Panc1 (cell line): ENCODE results near the gene DLK2. TPM values are rescaled to one million over a fixed set of nuclear protein-coding genes. Genes with fewer than 3 reads are reported as not detected.

Experiments
- ATAC-seq: fragments of 200-7000 bp; cut with Tn5 transposase; 2 replicates; pipeline ENCODE4 v1.9.1; 2020; ENCODE audit warnings: mild to moderate bottlenecking, moderate library complexity
- BruUV-seq: library from RNA; stranded (reverse); fragments of 400-500 nt; replicated peaks from 2 replicates; lab custom pipeline; 2021; lab: Mats Ljungman, UMichigan
- CTCF ChIA-PET: fragments of 300-600 bp; sonication (Branson Sonifier 250); formaldehyde crosslinking; loops from one replicate; lab custom pipeline; 2022; ENCODE audit warnings: antibody characterized with exemption; lab: Charles Lee
- POLR2A ChIA-PET: fragments of 300-600 bp; sonication (Branson Sonifier 250); formaldehyde crosslinking; loops from one replicate; lab custom pipeline; 2022; ENCODE audit warnings: antibody characterized with exemption; lab: Charles Lee
- DNase-seq: peaks from one replicate; pipeline ENCODE4 v3.0.0-alpha.2; 2010; ENCODE audit warnings: low read depth, low spot score
- H3K27ac ChIP-seq: 2 replicates; pipeline ENCODE4 v1.5.1; 2011; ENCODE audit warnings: mild to moderate bottlenecking, low read length, inconsistent platforms
- H3K27me3 ChIP-seq: fragments of 200-500 bp; sonication (Bioruptor generic); 2 replicates; pipeline ENCODE4 v1.6.0; 2014; ENCODE audit warnings: low read length, inconsistent platforms; ENCODE audit not compliant: control insufficient read depth, insufficient read depth
- H3K36me3 ChIP-seq: fragments of 200-500 bp; sonication (Bioruptor generic); 2 replicates; pipeline ENCODE4 v1.5.1; 2014; ENCODE audit warnings: inconsistent platforms, mild to moderate bottlenecking, low read length, moderate library complexity; ENCODE audit not compliant: control insufficient read depth, insufficient read depth
- H3K4me1 ChIP-seq: 2 replicates; pipeline ENCODE4 v1.5.1; 2011; ENCODE audit warnings: inconsistent platforms, mild to moderate bottlenecking, low read length, moderate library complexity; ENCODE audit not compliant: control insufficient read depth, insufficient read depth
- H3K4me3 ChIP-seq, 2 experiments: 2 replicates each; pipeline ENCODE4 v1.5.1; 2011 to 2012; ENCODE audit warnings: low read depth in 2 of 2, low read length in 2 of 2, mild to moderate bottlenecking in 2 of 2, inconsistent platforms in 1 of 2, moderate library complexity in 1 of 2
- H3K9me3 ChIP-seq: fragments of 200-500 bp; sonication (Bioruptor generic); 2 replicates; pipeline ENCODE4 v1.5.1; 2014; ENCODE audit warnings: low read depth, mild to moderate bottlenecking, inconsistent platforms, low read length, moderate library complexity; ENCODE audit not compliant: control insufficient read depth, insufficient read depth
- POLR2AphosphoS5 ChIP-seq: IDR thresholded peaks from 2 replicates; pipeline ENCODE4 v1.6.1; 2012; ENCODE audit warnings: mild to moderate bottlenecking, low read depth, low read length, moderate library complexity
- SIN3A ChIP-seq: IDR thresholded peaks from 2 replicates; pipeline ENCODE4 v1.6.1; 2012; ENCODE audit warnings: low read depth, mild to moderate bottlenecking, low read length, moderate library complexity, borderline replicate concordance; ENCODE audit not compliant: insufficient read depth
- TCF7L2 ChIP-seq: IDR thresholded peaks from 2 replicates; pipeline ENCODE4 v1.6.1; 2011; ENCODE audit warnings: mild to moderate bottlenecking, low read depth, low read length, inconsistent platforms
- in situ Hi-C: cut with HindIII; loops from 2 replicates; pipeline ENCODE4 v1.10.0; 2016; ENCODE audit warnings: low sequenced_read_pairs, low pct_unique_long_range_greater_than_20kb
- intact Hi-C: fragments of 100-400 bp; cut with micrococcal nuclease; formaldehyde crosslinking; loops from one replicate; pipeline ENCODE4 v1.10.0; 2022; ENCODE audit not compliant: unreplicated experiment
- total RNA-seq: library from RNA; stranded (reverse); gene quantifications from one replicate; pipeline ENCODE4 v1.2.1, GENCODE V29; 2021; ENCODE audit not compliant: unreplicated experiment
- TF ChIP-seq, protein P1 (sequence below), 2 experiments: IDR thresholded peaks; 2 replicates each; pipeline ENCODE4 v1.6.1; 2011 to 2012; ENCODE audit warnings: low read depth in 2 of 2, control low read depth in 1 of 2, low read length in 1 of 2, mild to moderate bottlenecking in 1 of 2, moderate library complexity in 1 of 2; ENCODE audit not compliant: insufficient read depth in 1 of 2
- TF ChIP-seq, protein P2 (sequence below): fragments of 450-650 bp; IDR thresholded peaks from 2 replicates; pipeline ENCODE4 v1.5.1; 2017; ENCODE audit warnings: mild to moderate bottlenecking

DLK2 gene
- total RNA-seq, 1 experiment from 2014 or later: 19.1 TPM

DNA sequence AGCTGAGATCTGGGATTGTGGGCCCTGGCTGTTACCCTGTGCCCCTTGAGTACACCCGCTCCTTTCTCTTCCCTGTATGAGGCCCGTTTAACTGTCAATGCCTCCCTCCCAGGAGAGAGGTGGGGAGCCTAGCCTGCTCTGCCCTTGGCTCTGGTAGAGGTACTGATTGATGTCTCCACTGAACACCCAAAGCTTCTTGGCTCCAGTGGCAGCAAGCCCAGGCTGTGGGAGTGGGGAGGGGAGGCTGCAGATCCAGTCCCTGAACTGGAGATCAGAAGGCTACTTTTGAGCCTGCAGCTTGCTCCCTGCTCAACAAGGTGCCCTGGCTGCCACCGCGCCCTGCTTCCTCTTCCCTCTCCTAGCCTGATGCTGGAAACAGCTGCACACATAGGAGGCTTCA lies 47.3 kb upstream of the DLK2 start:
- intact Hi-C loops (no loop called here), in situ Hi-C loops (no loop called here)
- Histone ChIP-seq H3K27ac (no peak overlapping the region), H3K27me3 (no peaks in the 10 kb centered on the region), H3K4me3 (no peak overlapping the region), H3K9me3 (no peaks in the 10 kb centered on the region), H3K36me3 (no peaks in the 10 kb centered on the region; the same call in 1 of the 2 replicates), H3K4me1 (peaks cover 5% of the 10 kb centered on the region; the same call in 1 of the 2 replicates)
- DNase-seq: no peak
- ATAC-seq: no peak
- BruUV-seq: no TSS peak
- ChIA-PET POLR2A (no interaction called here), CTCF (no interaction called here)
- TF ChIP-seq, protein P1, sequence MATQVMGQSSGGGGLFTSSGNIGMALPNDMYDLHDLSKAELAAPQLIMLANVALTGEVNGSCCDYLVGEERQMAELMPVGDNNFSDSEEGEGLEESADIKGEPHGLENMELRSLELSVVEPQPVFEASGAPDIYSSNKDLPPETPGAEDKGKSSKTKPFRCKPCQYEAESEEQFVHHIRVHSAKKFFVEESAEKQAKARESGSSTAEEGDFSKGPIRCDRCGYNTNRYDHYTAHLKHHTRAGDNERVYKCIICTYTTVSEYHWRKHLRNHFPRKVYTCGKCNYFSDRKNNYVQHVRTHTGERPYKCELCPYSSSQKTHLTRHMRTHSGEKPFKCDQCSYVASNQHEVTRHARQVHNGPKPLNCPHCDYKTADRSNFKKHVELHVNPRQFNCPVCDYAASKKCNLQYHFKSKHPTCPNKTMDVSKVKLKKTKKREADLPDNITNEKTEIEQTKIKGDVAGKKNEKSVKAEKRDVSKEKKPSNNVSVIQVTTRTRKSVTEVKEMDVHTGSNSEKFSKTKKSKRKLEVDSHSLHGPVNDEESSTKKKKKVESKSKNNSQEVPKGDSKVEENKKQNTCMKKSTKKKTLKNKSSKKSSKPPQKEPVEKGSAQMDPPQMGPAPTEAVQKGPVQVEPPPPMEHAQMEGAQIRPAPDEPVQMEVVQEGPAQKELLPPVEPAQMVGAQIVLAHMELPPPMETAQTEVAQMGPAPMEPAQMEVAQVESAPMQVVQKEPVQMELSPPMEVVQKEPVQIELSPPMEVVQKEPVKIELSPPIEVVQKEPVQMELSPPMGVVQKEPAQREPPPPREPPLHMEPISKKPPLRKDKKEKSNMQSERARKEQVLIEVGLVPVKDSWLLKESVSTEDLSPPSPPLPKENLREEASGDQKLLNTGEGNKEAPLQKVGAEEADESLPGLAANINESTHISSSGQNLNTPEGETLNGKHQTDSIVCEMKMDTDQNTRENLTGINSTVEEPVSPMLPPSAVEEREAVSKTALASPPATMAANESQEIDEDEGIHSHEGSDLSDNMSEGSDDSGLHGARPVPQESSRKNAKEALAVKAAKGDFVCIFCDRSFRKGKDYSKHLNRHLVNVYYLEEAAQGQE (IDR thresholded peaks at IDR 0.05; ENCODE audit: insufficient read depth in 1 of 2, low read depth in 2 of 2, low read length in 1 of 2): no peak
- TF ChIP-seq POLR2AphosphoS5 (no peak), SIN3A (no peak), TCF7L2 (no peak)
- TF ChIP-seq, protein P2, sequence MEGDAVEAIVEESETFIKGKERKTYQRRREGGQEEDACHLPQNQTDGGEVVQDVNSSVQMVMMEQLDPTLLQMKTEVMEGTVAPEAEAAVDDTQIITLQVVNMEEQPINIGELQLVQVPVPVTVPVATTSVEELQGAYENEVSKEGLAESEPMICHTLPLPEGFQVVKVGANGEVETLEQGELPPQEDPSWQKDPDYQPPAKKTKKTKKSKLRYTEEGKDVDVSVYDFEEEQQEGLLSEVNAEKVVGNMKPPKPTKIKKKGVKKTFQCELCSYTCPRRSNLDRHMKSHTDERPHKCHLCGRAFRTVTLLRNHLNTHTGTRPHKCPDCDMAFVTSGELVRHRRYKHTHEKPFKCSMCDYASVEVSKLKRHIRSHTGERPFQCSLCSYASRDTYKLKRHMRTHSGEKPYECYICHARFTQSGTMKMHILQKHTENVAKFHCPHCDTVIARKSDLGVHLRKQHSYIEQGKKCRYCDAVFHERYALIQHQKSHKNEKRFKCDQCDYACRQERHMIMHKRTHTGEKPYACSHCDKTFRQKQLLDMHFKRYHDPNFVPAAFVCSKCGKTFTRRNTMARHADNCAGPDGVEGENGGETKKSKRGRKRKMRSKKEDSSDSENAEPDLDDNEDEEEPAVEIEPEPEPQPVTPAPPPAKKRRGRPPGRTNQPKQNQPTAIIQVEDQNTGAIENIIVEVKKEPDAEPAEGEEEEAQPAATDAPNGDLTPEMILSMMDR: no peak

DNA sequence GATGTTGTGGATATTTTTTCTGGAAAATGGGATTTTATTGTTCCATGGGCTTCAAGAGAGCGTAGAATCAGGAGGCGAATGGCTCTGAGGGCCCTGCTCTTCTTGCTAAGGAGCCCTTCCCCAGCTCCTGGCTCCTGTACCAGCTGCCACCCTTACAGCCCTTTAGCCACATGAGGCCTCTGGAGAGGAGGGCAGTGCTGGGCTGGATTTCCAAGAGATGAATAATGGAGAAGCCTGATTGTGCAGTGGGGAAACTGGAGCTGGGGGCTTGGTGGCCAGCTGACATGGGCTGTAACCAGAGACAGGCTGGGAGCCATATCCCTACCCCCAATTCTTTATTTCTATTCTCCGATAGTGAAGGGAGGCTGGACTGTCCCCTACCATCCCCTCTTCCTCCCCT lies 45.6 kb upstream of the DLK2 start:
- Histone ChIP-seq H3K9me3 (no peaks in the 10 kb centered on the region), H3K36me3 (no peaks in the 10 kb centered on the region; the same call in 1 of the 2 replicates), H3K4me1 (peaks cover 3% of the 10 kb centered on the region), H3K27me3 (no peaks in the 10 kb centered on the region), H3K27ac (no peak overlapping the region), H3K4me3 (no peak overlapping the region)
- TF ChIP-seq, protein P1 (IDR thresholded peaks at IDR 0.05; ENCODE audit: insufficient read depth in 1 of 2, low read depth in 2 of 2, low read length in 1 of 2): no peak
- TF ChIP-seq, protein P2: no peak
- TF ChIP-seq SIN3A (no peak), TCF7L2 (no peak), POLR2AphosphoS5 (no peak)
- POLR2A ChIA-PET: no interaction called here
- no TSS peak for BruUV-seq
- CTCF ChIA-PET: no interaction called here
- intact Hi-C loops (no loop called here), in situ Hi-C loops (no loop called here)
- DNase-seq (no peak), ATAC-seq (no peak)
